GM06990 (cell line): ENCODE data around the gene ARSD.

Experiments
- DNase-seq: peaks from one replicate; pipeline ENCODE4 v3.0.0-alpha.2; 2011; ENCODE audit not compliant: insufficient read length; ENCODE audit errors: extremely low read depth
- H3K27me3 ChIP-seq: replicated peaks from 2 replicates; pipeline ENCODE4 v1.6.0; 2011; ENCODE audit warnings: low read length; ENCODE audit not compliant: control insufficient read depth, insufficient read depth
- H3K36me3 ChIP-seq: 2 replicates; pipeline ENCODE4 v1.5.1; 2011; ENCODE audit warnings: low read length; ENCODE audit not compliant: control insufficient read depth, insufficient read depth
- H3K4me3 ChIP-seq: replicated peaks from 2 replicates; pipeline ENCODE4 v1.5.1; 2011; ENCODE audit warnings: low read depth, mild to moderate bottlenecking, control low read depth, low read length
- CTCF ChIP-seq: IDR thresholded peaks from 2 replicates; pipeline ENCODE4 v1.5.1; 2011; ENCODE audit warnings: low read length, control low read depth, mild to moderate bottlenecking, inconsistent platforms; ENCODE audit not compliant: insufficient read depth, poor library complexity, severe bottlenecking

ARSD gene

DNA sequence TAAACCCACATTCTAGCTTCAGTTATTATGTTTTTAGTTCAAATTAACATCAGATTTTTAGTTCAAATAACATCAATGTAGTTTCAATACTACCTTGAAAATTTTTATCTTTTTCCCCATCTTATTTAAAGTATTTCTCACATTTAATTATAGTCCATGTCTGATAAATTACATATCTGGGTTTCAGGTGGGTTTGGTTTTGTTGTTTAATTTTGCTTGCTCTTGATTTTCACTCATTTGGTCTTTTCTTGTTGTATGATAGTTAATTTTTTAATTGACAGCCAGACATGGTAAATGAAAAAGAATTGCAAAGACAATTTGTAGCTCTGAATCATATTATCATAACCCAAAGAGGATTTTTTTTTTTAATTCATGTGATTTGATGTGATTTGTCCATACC, 58.5 kb downstream of the ARSD start:
- Histone ChIP-seq H3K36me3 (no peaks in the 10 kb centered on the region), H3K4me3 (no peak overlapping the region), H3K27me3 (no peaks in the 10 kb centered on the region)
- DNase-seq, result no peak
- no peak for TF ChIP-seq CTCF

DNA sequence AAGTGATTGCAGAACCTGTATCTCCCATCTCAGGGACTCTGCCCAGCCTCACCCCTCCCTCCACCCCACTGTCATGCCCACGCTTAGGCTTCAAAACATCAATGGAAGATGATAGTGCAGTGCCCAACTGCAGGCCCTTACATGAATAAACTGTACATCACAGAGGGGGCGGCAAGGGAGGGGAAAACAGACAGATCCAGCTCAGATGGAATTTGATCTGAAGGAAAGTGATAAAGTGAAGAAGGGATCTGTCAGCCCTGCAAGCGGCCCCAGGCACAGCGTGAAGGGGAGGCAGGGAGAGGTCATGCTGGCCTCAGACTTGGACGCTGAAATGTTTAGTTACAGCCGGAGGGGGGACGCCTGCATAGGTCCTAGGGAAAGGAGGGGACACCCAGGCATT, 61.9 kb downstream of the ARSD start:
- no peaks in the 10 kb centered on the region for H3K27me3 ChIP-seq
- no peak for TF ChIP-seq CTCF
- DNase-seq, result no peak
- H3K36me3 ChIP-seq, result no peaks in the 10 kb centered on the region
- no peak overlapping the region for H3K4me3 ChIP-seq

- H3K36me3 ChIP-seq, result no peaks in the 10 kb centered on the region
- no peak for DNase-seq
These were observed 65.5 kb downstream of the ARSD start for GRCh38 chrX:2863646-2864045.

GRCh38 chrX:2862404-2862803, 66.7 kb downstream of the ARSD start:
- Histone ChIP-seq H3K36me3 (no peaks in the 10 kb centered on the region), H3K27me3 (no peaks in the 10 kb centered on the region), H3K4me3 (no peak overlapping the region)
- DNase-seq, result no peak
- TF ChIP-seq CTCF, result no peak

More at GRCh38 chrX:2863646-2864045, 65.5 kb downstream of the ARSD start:
- TF ChIP-seq CTCF, result no peak
- no peak overlapping the region for H3K4me3 ChIP-seq
- H3K27me3 ChIP-seq, result no peaks in the 10 kb centered on the region

GRCh38 chrX:2859197-2859797, 69.8 kb downstream of the ARSD start:
- no peaks in the 10 kb centered on the region for H3K36me3 ChIP-seq

More at GRCh38 chrX:2859197-2859797, 69.8 kb downstream of the ARSD start:
- Histone ChIP-seq H3K4me3 (no peak overlapping the region), H3K27me3 (no peaks in the 10 kb centered on the region)
- DNase-seq, result no peak
- TF ChIP-seq CTCF, result no peak
